PFSK-1 (cell line): ENCODE data around the gene NECTIN1.

Experiments used
- REST ChIP-seq, 2 experiments: IDR thresholded peaks; 2 replicates each; pipeline versions ENCODE4 v1.6.1 to v1.8.0; 2011 to 2012; ENCODE audit warnings: low read depth in 2 of 2, low read length in 2 of 2, control low read depth in 1 of 2, inconsistent platforms in 1 of 2, mild to moderate bottlenecking in 1 of 2, moderate library complexity in 1 of 2; ENCODE audit not compliant: insufficient read depth in 1 of 2
- TAF1 ChIP-seq: IDR thresholded peaks from 2 replicates; pipeline ENCODE4 v1.6.1; 2012; ENCODE audit warnings: low read length, control low read depth, borderline replicate concordance; ENCODE audit not compliant: insufficient read depth

GRCh38 chr11:119713359-119714040, 15.5 kb downstream of the NECTIN1 start:
- TF ChIP-seq TAF1 (no peak), REST (IDR thresholded peaks at IDR 0.05; ENCODE audit: insufficient read depth in 1 of 2, low read depth in 2 of 2, low read length in 2 of 2) (no peak)
